ENCODE measurements around the gene DDX23.
"Not testable (repeated sequence)": the region's sequence is repeated elsewhere in the genome, so short reads cannot be mapped to it uniquely, and the experiment has no call there.

DDX23 gene

DNA sequence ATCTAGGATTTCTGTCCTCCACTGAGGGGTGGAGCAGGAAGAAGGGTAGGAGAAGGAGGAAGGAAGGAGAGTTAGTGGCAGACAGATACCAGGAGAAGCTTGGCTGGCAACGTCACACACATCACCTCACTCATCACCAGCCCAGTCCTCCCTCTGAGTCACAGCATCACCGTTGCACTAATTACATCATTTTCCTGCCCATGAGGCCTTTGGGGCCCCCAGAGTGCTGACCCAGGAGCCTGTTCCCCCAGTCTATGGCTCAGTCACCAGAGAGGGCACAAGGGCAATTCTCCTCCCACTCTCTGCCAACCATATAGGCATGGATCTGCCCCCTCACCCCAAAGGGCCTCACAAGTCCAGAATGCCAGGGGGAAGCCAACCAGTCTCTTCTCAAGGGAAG is 9.1 kb upstream of the DDX23 start:
- Histone ChIP-seq H3K4me1 (ENCODE audit: control insufficient read depth, insufficient read depth, low read length) (peaks cover 22% of the 10 kb centered on the region), H3K9me3 (ENCODE audit: control insufficient read depth, insufficient read depth, low read length) (no peaks in the 10 kb centered on the region), H3K27ac (ENCODE audit: low read depth, low read length) (no peak overlapping the region), H3K9ac (ENCODE audit: low read depth, low read length) (no peak overlapping the region), H3K4me3 (ENCODE audit: low read depth, low read length) (no peak overlapping the region), H3K36me3 (ENCODE audit: control insufficient read depth, insufficient read depth, low read length) (peaks cover 50% of the 10 kb centered on the region), H3K27me3 (ENCODE audit: control insufficient read depth, insufficient read depth, low read length) (no peaks in the 10 kb centered on the region)

DNA sequence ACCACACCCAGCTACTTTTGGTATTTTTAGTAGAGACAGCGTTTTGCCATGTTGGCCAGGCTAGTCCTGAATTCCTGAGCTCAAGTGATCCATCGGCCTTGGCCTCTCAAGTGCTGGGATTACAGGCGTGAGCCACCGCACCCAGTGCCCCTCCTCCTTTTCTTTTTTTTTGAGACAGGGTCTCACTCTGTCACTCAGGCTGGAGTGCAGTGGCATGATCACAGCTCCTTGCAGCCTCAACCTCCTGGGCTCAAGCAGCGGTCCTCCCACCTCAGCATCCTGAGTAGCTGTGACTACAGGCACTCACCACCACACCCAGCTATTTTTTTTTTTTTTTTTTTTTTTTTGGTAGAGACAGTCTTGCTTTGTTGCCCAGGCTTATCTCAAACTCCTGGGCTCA is 8.3 kb upstream of the DDX23 start:
- not testable (repeated sequence) for H3K9me3 ChIP-seq (ENCODE audit: control insufficient read depth, insufficient read depth, low read length); H3K27me3 ChIP-seq (ENCODE audit: control insufficient read depth, insufficient read depth, low read length); H3K4me3 ChIP-seq (ENCODE audit: low read depth, low read length); H3K27ac ChIP-seq (ENCODE audit: low read depth, low read length); H3K9ac ChIP-seq (ENCODE audit: low read depth, low read length)
- peaks cover 20% of the 10 kb centered on the region for H3K4me1 ChIP-seq (ENCODE audit: control insufficient read depth, insufficient read depth, low read length)
- peaks cover 50% of the 10 kb centered on the region for H3K36me3 ChIP-seq (ENCODE audit: control insufficient read depth, insufficient read depth, low read length)

DNA sequence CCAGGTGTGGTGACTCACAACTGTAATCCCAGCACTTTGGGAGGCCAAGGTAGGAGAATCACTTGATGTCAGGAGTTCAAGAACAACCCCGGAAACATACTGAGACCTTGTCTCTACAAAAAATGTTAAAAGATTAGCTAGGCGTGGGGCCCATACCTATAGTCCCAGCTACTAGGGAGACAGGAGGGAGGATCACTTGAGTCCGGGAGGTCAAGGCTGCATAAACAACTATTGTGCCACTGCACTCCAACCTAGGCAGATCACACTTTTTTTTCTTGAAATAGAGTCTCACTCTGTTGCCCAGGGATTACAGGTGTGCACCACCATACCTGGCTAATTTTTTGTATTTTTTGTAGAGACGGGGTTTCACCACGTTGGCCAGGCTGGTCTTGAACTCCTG is 7.6 kb upstream of the DDX23 start:
- no peak overlapping the region for H3K9ac ChIP-seq (ENCODE audit: low read depth, low read length)
- peaks cover 14% of the 10 kb centered on the region for H3K4me1 ChIP-seq (ENCODE audit: control insufficient read depth, insufficient read depth, low read length)
- H3K36me3 ChIP-seq (ENCODE audit: control insufficient read depth, insufficient read depth, low read length) = peaks cover 50% of the 10 kb centered on the region

DNA sequence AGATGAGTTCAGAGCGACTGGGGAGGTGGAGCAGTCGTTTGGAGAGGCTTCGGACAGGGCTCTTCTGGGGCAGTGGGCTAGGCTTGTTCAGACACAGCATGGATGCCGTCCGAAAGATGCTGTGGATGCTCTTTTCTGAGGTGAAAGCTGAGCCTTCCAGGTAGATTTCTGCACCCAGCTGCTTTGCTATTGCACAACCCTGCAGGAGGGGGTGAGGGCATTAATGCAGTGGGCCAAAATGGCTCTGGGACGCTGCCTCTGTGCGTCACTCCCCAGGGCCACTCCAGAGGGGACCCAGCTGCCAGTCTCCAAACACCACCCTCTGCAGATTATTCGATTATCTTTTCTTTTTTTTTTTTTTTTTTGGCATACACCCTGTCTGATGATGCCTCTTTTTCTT is 6.1 kb upstream of the DDX23 start:
- no peak overlapping the region for H3K4me3 ChIP-seq (ENCODE audit: low read depth, low read length)
- H3K4me1 ChIP-seq (ENCODE audit: control insufficient read depth, insufficient read depth, low read length) = peaks cover 5% of the 10 kb centered on the region
- H3K36me3 ChIP-seq (ENCODE audit: control insufficient read depth, insufficient read depth, low read length) = peaks cover 50% of the 10 kb centered on the region
- H3K9ac ChIP-seq (ENCODE audit: low read depth, low read length) = no peak overlapping the region
- no peak overlapping the region for H3K27ac ChIP-seq (ENCODE audit: low read depth, low read length)
- H3K9me3 ChIP-seq (ENCODE audit: control insufficient read depth, insufficient read depth, low read length) = no peaks in the 10 kb centered on the region
- H3K27me3 ChIP-seq (ENCODE audit: control insufficient read depth, insufficient read depth, low read length) = no peaks in the 10 kb centered on the region

More for the DNA sequence above, 7.6 kb upstream of the DDX23 start:
- Histone ChIP-seq H3K9me3 (ENCODE audit: control insufficient read depth, insufficient read depth, low read length) (no peaks in the 10 kb centered on the region), H3K27me3 (ENCODE audit: control insufficient read depth, insufficient read depth, low read length) (no peaks in the 10 kb centered on the region), H3K4me3 (ENCODE audit: low read depth, low read length) (no peak overlapping the region), H3K27ac (ENCODE audit: low read depth, low read length) (no peak overlapping the region)

DNA sequence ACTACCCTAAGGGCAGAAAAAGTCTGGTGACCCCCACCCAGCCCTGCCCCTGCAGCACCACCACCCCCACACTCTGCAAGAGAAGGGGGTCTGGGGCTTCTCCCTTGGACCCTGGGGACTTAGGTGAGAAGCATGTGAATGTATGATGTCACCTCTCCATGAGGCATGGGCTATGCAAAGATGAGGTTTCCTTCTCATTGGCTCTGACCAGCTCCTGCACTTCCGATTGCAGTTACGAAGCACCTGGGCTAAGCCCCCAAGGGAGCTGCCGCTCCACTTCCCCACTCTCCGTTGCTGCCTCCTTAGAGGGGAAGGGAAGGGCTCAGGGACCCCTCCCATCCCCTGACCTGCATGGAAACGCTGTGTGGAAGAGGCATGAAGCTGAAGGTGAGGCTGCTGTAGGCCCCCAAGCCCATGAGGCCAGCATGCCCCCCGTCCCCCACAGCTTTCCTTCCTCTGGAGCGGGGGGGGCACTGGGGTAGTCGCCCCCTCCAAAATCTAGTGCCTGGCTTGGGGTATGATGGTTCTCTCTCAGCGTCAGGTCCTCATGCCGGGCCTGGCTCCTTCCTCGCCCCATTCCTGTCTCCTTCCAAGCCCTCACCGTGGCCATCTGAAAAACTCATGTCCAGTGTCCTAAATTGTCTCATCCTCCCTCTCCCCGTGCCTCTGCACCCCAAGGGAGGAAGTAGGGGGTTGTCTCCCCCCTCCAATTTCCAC is 5.5 kb upstream of the DDX23 start:
- Histone ChIP-seq H3K36me3 (ENCODE audit: control insufficient read depth, insufficient read depth, low read length) (peaks cover 45% of the 10 kb centered on the region), H3K9me3 (ENCODE audit: control insufficient read depth, insufficient read depth, low read length) (no peaks in the 10 kb centered on the region), H3K27me3 (ENCODE audit: control insufficient read depth, insufficient read depth, low read length) (no peaks in the 10 kb centered on the region), H3K4me1 (ENCODE audit: control insufficient read depth, insufficient read depth, low read length) (peaks cover 7% of the 10 kb centered on the region), H3K27ac (ENCODE audit: low read depth, low read length) (no peak overlapping the region), H3K9ac (ENCODE audit: low read depth, low read length) (no peak overlapping the region), H3K4me3 (ENCODE audit: low read depth, low read length) (no peak overlapping the region)

DNA sequence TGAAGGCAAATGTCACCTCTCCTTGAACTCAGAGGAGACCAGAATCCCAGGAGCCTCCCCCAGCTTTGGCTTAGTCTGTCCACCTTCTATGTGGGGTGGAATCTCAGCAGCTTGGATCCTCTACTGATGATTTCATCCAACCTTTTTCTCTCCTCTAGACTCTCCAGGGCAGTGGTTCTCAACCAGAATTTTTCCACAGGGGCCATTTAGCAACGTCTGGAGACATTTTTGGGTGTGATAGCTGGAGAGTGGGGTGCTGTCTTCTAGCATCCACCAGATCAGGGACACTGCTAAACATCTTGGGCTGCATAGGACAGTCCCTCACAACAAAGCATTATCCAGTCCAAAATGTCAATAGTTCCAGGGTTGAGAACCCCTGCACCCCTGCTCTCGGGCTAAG is 4.4 kb upstream of the DDX23 start:
- Histone ChIP-seq H3K27ac (ENCODE audit: low read depth, low read length) (no peak overlapping the region), H3K36me3 (ENCODE audit: control insufficient read depth, insufficient read depth, low read length) (peaks cover 35% of the 10 kb centered on the region), H3K9ac (ENCODE audit: low read depth, low read length) (no peak overlapping the region), H3K27me3 (ENCODE audit: control insufficient read depth, insufficient read depth, low read length) (no peaks in the 10 kb centered on the region), H3K9me3 (ENCODE audit: control insufficient read depth, insufficient read depth, low read length) (no peaks in the 10 kb centered on the region), H3K4me3 (ENCODE audit: low read depth, low read length) (no peak overlapping the region), H3K4me1 (ENCODE audit: control insufficient read depth, insufficient read depth, low read length) (peaks cover 10% of the 10 kb centered on the region)

DNA sequence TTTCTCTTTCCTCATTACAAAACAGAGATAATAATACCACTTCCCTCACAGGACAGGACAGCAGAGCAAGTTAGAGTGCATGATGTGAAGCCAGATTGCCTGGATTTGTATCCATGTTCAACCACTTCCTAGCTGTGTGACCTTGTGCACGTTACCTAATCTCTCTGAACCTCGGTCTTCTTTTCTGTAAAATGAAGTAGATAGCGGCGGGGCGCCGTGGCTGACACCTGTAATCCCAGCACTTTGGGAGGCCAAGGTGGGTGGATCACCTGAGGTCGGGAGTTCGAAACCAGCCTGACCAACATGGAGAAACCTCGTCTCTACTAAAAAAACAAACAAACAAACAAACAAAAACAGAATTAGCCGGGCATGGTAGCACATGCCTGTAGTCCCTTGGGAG is 3.0 kb upstream of the DDX23 start:
- H3K4me3 ChIP-seq (ENCODE audit: low read depth, low read length) = not testable (repeated sequence)

DNA sequence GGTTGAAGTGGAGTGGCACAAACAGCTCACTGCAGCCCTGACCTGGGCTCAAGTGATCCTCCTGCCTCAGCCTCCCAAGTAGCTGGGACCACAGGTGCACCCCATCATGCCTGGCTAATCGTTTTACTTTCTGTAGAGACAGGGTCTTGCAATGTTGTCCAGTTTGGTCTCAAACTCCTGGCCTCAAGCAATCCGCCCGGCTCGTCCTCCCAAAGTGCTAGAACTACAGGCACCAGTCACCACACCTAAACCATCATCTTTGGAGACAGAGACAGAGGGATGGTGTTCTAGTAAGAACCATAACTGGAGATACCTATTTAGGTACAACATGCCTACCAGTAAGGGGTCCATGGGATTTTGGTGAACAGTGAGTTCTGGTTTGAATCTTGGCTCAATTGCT is 2.5 kb upstream of the DDX23 start:
- Histone ChIP-seq H3K36me3 (ENCODE audit: control insufficient read depth, insufficient read depth, low read length) (peaks cover 23% of the 10 kb centered on the region), H3K9me3 (ENCODE audit: control insufficient read depth, insufficient read depth, low read length) (no peaks in the 10 kb centered on the region), H3K4me3 (ENCODE audit: low read depth, low read length) (no peak overlapping the region), H3K9ac (ENCODE audit: low read depth, low read length) (no peak overlapping the region), H3K27me3 (ENCODE audit: control insufficient read depth, insufficient read depth, low read length) (no peaks in the 10 kb centered on the region), H3K27ac (ENCODE audit: low read depth, low read length) (no peak overlapping the region), H3K4me1 (ENCODE audit: control insufficient read depth, insufficient read depth, low read length) (peaks cover 17% of the 10 kb centered on the region)

More for the DNA sequence above, 3.0 kb upstream of the DDX23 start:
- H3K9ac ChIP-seq (ENCODE audit: low read depth, low read length); H3K27ac ChIP-seq (ENCODE audit: low read depth, low read length); H3K27me3 ChIP-seq (ENCODE audit: control insufficient read depth, insufficient read depth, low read length); H3K9me3 ChIP-seq (ENCODE audit: control insufficient read depth, insufficient read depth, low read length): not testable (repeated sequence)
- Histone ChIP-seq H3K36me3 (ENCODE audit: control insufficient read depth, insufficient read depth, low read length) (peaks cover 26% of the 10 kb centered on the region), H3K4me1 (ENCODE audit: control insufficient read depth, insufficient read depth, low read length) (peaks cover 17% of the 10 kb centered on the region)

DNA sequence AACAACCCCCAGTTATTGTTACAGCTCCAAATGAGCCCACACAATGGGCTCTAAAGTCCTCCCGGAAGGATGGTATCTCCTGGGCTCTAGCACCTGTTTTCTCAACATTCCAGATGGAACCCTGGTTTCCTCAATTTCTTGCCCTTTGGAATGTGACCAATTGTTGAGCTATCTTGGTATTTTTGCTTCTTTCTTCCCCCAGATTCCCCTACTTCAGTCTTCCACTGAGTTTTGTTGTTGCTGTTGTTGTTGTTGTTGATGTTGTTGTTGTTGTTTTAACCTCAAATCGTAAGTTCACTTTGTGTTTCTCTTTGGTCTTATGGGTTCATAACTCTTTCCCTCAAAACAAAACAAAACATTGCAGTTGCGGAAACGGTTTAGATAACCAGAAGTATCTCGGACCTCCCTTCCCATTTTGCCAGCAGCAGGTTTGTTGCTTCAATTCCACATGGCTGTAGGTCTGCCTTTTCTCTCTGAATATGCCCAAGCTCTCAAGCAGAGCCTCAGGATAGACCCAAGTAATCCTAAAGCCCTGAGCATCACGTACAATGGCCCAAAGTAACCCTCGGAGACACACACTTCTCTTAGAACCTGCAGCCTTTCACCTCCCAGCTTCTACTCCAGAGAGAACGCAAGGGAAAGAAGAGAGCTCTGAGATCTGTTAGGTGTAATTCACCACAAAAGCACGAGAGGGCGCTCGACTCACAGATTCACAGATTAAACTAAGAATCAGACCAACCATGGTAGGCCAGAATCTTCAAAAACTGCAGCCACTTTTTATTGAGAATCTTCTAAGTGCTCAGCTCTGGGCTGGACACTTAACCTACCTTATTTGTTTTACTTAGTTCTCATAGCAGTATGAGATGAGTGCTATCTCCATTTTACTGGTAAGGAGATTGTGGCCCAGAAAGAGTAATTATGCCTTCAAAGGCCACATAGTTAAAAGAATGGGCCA is 1.0 kb upstream of the DDX23 start:
- Histone ChIP-seq H3K27me3 (ENCODE audit: control insufficient read depth, insufficient read depth, low read length) (no peaks in the 10 kb centered on the region), H3K27ac (ENCODE audit: low read depth, low read length) (peak overlapping the region; percentile 81), H3K36me3 (ENCODE audit: control insufficient read depth, insufficient read depth, low read length) (peaks cover 14% of the 10 kb centered on the region), H3K9ac (ENCODE audit: low read depth, low read length) (peak overlapping the region; percentile 56; the same call in 1 of the 2 replicates), H3K9me3 (ENCODE audit: control insufficient read depth, insufficient read depth, low read length) (no peaks in the 10 kb centered on the region), H3K4me1 (ENCODE audit: control insufficient read depth, insufficient read depth, low read length) (peaks cover 17% of the 10 kb centered on the region), H3K4me3 (ENCODE audit: low read depth, low read length) (peak overlapping the region; percentile 96)

DNA sequence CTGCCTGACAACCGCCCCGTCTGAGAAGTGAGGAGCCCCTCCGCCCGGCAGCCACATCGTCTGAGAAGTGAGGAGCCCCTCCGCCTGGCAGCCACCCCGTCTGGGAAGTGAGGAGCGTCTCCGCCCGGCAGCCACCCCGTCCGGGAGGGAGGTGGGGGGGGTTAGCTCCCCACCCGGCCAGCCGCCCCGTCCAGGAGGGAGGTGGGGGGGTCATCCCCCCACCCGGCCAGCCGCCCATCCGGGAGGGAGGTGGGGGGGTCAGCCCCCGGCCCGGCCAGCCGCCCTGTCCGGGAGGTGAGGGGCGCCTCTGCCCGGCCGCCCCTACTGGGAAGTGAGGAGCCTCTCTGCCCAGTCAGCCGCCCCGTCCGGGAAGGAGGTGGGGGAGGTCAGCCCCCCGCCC is 9.9 kb downstream of the DDX23 start:
- H3K4me1 ChIP-seq (ENCODE audit: control insufficient read depth, insufficient read depth, low read length); H3K9me3 ChIP-seq (ENCODE audit: control insufficient read depth, insufficient read depth, low read length); H3K27me3 ChIP-seq (ENCODE audit: control insufficient read depth, insufficient read depth, low read length); H3K9ac ChIP-seq (ENCODE audit: low read depth, low read length); H3K4me3 ChIP-seq (ENCODE audit: low read depth, low read length); H3K27ac ChIP-seq (ENCODE audit: low read depth, low read length): not testable (repeated sequence)
- H3K36me3 ChIP-seq (ENCODE audit: control insufficient read depth, insufficient read depth, low read length) = peaks cover 70% of the 10 kb centered on the region

DNA sequence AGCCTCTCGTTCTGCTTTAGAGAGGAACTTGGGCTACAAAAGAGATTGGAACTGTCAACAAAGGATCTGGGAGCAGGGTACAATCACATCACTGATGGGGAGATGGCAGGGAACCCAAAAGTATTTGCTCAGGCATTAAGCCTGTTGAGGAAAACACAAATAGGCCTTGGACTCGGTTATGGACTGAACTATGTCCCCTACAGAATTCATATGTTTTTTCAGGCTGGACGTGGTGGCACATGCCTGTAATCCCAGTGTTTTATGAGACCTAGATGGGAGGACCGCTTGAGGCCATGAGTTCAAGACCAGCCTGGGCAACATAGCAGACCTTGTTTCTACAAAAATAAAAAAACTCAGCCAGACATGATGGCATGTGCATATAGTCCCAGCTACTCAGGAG is 13.9 kb downstream of the DDX23 start:
- H3K9ac ChIP-seq (ENCODE audit: low read depth, low read length) = no peak overlapping the region
- no peaks in the 10 kb centered on the region for H3K27me3 ChIP-seq (ENCODE audit: control insufficient read depth, insufficient read depth, low read length)
- H3K4me1 ChIP-seq (ENCODE audit: control insufficient read depth, insufficient read depth, low read length) = no peaks in the 10 kb centered on the region
- no peak overlapping the region for H3K4me3 ChIP-seq (ENCODE audit: low read depth, low read length)
- no peak overlapping the region for H3K27ac ChIP-seq (ENCODE audit: low read depth, low read length)
- H3K36me3 ChIP-seq (ENCODE audit: control insufficient read depth, insufficient read depth, low read length) = peaks cover 76% of the 10 kb centered on the region
- no peaks in the 10 kb centered on the region for H3K9me3 ChIP-seq (ENCODE audit: control insufficient read depth, insufficient read depth, low read length)
